GM12878 (cell line): ENCODE results near the gene FCGR3A. TPM values are rescaled to one million over a fixed set of nuclear protein-coding genes. Genes with fewer than 3 reads are reported as not detected.

ENCODE experiments used
- CREM ChIP-seq: IDR thresholded peaks from 2 replicates; pipeline ENCODE4 v1.6.1; 2014; ENCODE audit warnings: antibody characterized with exemption, low read depth
- DPF2 ChIP-seq: fragments of 450-650 bp; IDR thresholded peaks from 2 replicates; pipeline ENCODE4 v1.6.1; 2017; ENCODE audit warnings: mild to moderate bottlenecking
- EED ChIP-seq: sonication (generic); IDR thresholded peaks from 2 replicates; pipeline ENCODE4 v1.6.1; 2016; ENCODE audit warnings: antibody characterized with exemption, low read depth
- EGR1 ChIP-seq, 2 experiments: IDR thresholded peaks; 1 replicate in 1 of 2; 2 replicates in 1 of 2; pipeline ENCODE4 v1.6.1; 2011 to 2012; ENCODE audit warnings: low read depth in 2 of 2, low read length in 2 of 2, borderline replicate concordance in 1 of 2, mild to moderate bottlenecking in 1 of 2, moderate library complexity in 1 of 2
- HCFC1 ChIP-seq: fragments of 150-350 bp; IDR thresholded peaks from 2 replicates; pipeline ENCODE4 v1.6.1; 2014; ENCODE audit warnings: low read length
- IKZF1 ChIP-seq: fragments of 450-650 bp; conservative IDR thresholded peaks from 2 replicates; pipeline ENCODE4 v1.6.1; 2017; ENCODE audit warnings: antibody characterized with exemption, mild to moderate bottlenecking
- IRF4 ChIP-seq: IDR thresholded peaks from 2 replicates; pipeline ENCODE4 v1.6.1; 2011; ENCODE audit warnings: low read depth, low read length
- KLF5 ChIP-seq: fragments of 450-650 bp; IDR thresholded peaks from 2 replicates; pipeline ENCODE4 v1.6.1; 2014; ENCODE audit warnings: mild to moderate bottlenecking; ENCODE audit not compliant: partially characterized antibody
- NBN ChIP-seq: fragments of 450-650 bp; IDR thresholded peaks from 2 replicates; pipeline ENCODE4 v1.6.1; 2016
- NFIC ChIP-seq: IDR thresholded peaks from 2 replicates; pipeline ENCODE4 v1.6.1; 2012; ENCODE audit warnings: low read depth, mild to moderate bottlenecking, inconsistent platforms, low read length, moderate library complexity
- RAD51 ChIP-seq: fragments of 450-650 bp; IDR thresholded peaks from 2 replicates; pipeline ENCODE4 v1.6.1; 2016; ENCODE audit warnings: moderate library complexity, mild to moderate bottlenecking, inconsistent platforms
- STAT1 ChIP-seq: fragments of 450-650 bp; conservative IDR thresholded peaks from 2 replicates; pipeline ENCODE4 v1.6.1; 2014; ENCODE audit warnings: antibody characterized with exemption, mild to moderate bottlenecking
- YY1 ChIP-seq: IDR thresholded peaks from 2 replicates; pipeline ENCODE4 v1.6.1; 2011; ENCODE audit warnings: low read depth, mild to moderate bottlenecking, low read length
- ZNF24 ChIP-seq: fragments of 450-650 bp; IDR thresholded peaks from 2 replicates; pipeline ENCODE4 v1.6.1; 2017; ENCODE audit warnings: antibody characterized with exemption, mild to moderate bottlenecking
- polyA plus RNA-seq, 11 experiments: library from polyadenylated mRNA; depleted of rRNA in 4 of 11; unstranded in 6 of 11; stranded (reverse) in 5 of 11; fragments of >200 nt; fragmentation: Nextera tagmentation in 4 of 11; fragmentation: Illumina TruSeq in 1 of 11; extraction: Ambion mirVana in 4 of 11; extraction: Trizol in 1 of 11; gene quantifications; 1 replicate in 1 of 11; 2 replicates in 10 of 11; pipeline versions ENCODE4 v1.2.1 to v1.2.3, GENCODE V29; 2011 to 2016; ENCODE audit warnings: inconsistent platforms in 2 of 11, missing spikeins in 2 of 11, low read depth in 1 of 11
- total RNA-seq, 4 experiments: library from RNA; depleted of rRNA in 3 of 4; stranded (reverse); fragments of >200 nt in 3 of 4; fragmentation: Illumina TruSeq in 1 of 4; extraction: Trizol in 1 of 4; gene quantifications; 2 replicates each; pipeline versions ENCODE4 v1.2.1 to v1.2.3, GENCODE V29; 2013 to 2021

Gene FCGR3A
- total and polyA plus RNA-seq, 10 of the 15 experiments (the other 5 are each of a cell fraction or from before 2014, with no cell fraction given): 0.09 to 0.10 TPM; not detected in 8

GRCh38 chr1:161530671-161531641 is 18.7 kb downstream of the FCGR3A start (continued):
- 0 out of 2 replicates have a peak, but pooled peaks have one; percentile 31 for TF ChIP-seq HCFC1
- peak; percentile 100 for TF ChIP-seq ZNF24
- peak; percentile 46; the same call in 1 of the 2 replicates for TF ChIP-seq DPF2
- TF ChIP-seq RAD51: peak; percentile 46
- peak in 1 of 2 experiments; percentile 35; a peak in 1 of 3 replicates for TF ChIP-seq EGR1 (IDR thresholded peaks at IDR 0.05; ENCODE audit: borderline replicate concordance in 1 of 2, low read depth in 2 of 2, low read length in 2 of 2)
- TF ChIP-seq EED: peak; percentile 82
- TF ChIP-seq NBN: peak; percentile 95
- TF ChIP-seq IRF4: peak; percentile 71; the same call in 1 of the 2 replicates
- 0 out of 2 replicates have a peak, but pooled peaks have one; percentile 77 for TF ChIP-seq STAT1
- TF ChIP-seq NFIC: peak; percentile 46; the same call in 1 of the 2 replicates
- peak; percentile 72 for TF ChIP-seq CREM
- TF ChIP-seq YY1: 0 out of 2 replicates have a peak, but pooled peaks have one; percentile 52
- TF ChIP-seq IKZF1: peak; percentile 91
- peak; percentile 48 for TF ChIP-seq KLF5
